ENCODE data around the gene ZNF385B. TPM values are rescaled to one million over a fixed set of nuclear protein-coding genes. Genes with fewer than 3 reads are reported as not detected.

Gene ZNF385B
- total and polyA plus RNA-seq, 9 of the 15 experiments (the other 6 are each of a cell fraction or from before 2014, with no cell fraction given), result 0.50 TPM; not detected in 8

- TF ChIP-seq NR2F6 (CRISPR knock-in tag; IDR thresholded peaks at IDR 0.05), result no peak
- TF ChIP-seq HMGXB4 (CRISPR knock-in tag; IDR thresholded peaks at IDR 0.05), result no peak
Observed at GRCh38 chr2:179594268-179595112, 266.9 kb downstream of the ZNF385B start (continued).

- H3K9ac ChIP-seq (ENCODE audit: insufficient read depth in 1 of 2, low read depth in 2 of 2, low read length in 2 of 2), result no peak overlapping the region
- WGBS (ENCODE audit: insufficient coverage, low coverage, missing lambda C conversion rate), result 0% methylated on average over 3 of the region's 3 CpGs
- H3K9me3 ChIP-seq (replicated peaks; ENCODE audit: control insufficient read depth, insufficient read depth, low read depth, low read length), result no peaks in the 10 kb centered on the region; the same call in 1 of the 2 replicates
- no peak overlapping the region for H3K4me3 ChIP-seq
- ChIA-PET CTCF (ENCODE audit: low intra/inter-chr PET ratio) (no interaction called here), POLR2A (no interaction called here)
- H3K4me2 ChIP-seq (ENCODE audit: insufficient read depth, low read length), result no peak overlapping the region
- intact Hi-C loops (cut with micrococcal nuclease) (no loop called here), in situ Hi-C loops (cut with MboI) (no loop called here)
- H3K36me3 ChIP-seq (ENCODE audit: control insufficient read depth, insufficient read depth, low read length), result no peaks in the 10 kb centered on the region
- no peaks in the 10 kb centered on the region for H3K9me1 ChIP-seq (ENCODE audit: control insufficient read depth, insufficient read depth, low read length)
- ATAC-seq, result no peak
- TF ChIP-seq NUFIP1 (IDR thresholded peaks at IDR 0.05; ENCODE audit: partially characterized antibody) (no peak), ZNF316 (IDR thresholded peaks at IDR 0.05) (peak; percentile 59), PBX2 (CRISPR knock-in tag; IDR thresholded peaks at IDR 0.05; ENCODE audit: low read depth) (no peak), PBX2 (tag; conservative IDR thresholded peaks at IDR 0.05; ENCODE audit: low read depth) (no peak), C11orf30 (IDR thresholded peaks at IDR 0.05; ENCODE audit: low read depth) (no peak; the same call in 1 of the 2 replicates), NFYB (IDR thresholded peaks at IDR 0.05; ENCODE audit: extremely low read depth, insufficient read length) (no peak), MAFG (tag; conservative IDR thresholded peaks at IDR 0.05) (0 out of 2 replicates have a peak, but pooled peaks have one; percentile 17), THAP12 (CRISPR knock-in tag; IDR thresholded peaks at IDR 0.05) (no peak)
- H2AFZ ChIP-seq (ENCODE audit: low read depth, low read length), result no peak overlapping the region
- H4K20me1 ChIP-seq (replicated peaks; ENCODE audit: control insufficient read depth, insufficient read depth, low read length), result no peaks in the 10 kb centered on the region
- no peak for DNase-seq (ENCODE audit: extremely low read depth in 1 of 4, low spot score in 3 of 4)
- H3K79me2 ChIP-seq (ENCODE audit: control insufficient read depth, insufficient read depth, low read length), result no peaks in the 10 kb centered on the region
- BruUV-seq (replicated peaks), result no TSS peak
- no peak overlapping the region for H3K27ac ChIP-seq (ENCODE audit: extremely low read depth, low read depth, low read length)
- H3K27me3 ChIP-seq (ENCODE audit: control insufficient read depth in 2 of 2, insufficient read depth in 2 of 2, low read length in 2 of 2), result no peaks in the 10 kb centered on the region
- H3K4me1 ChIP-seq (replicated peaks in 1 of 2; ENCODE audit: control insufficient read depth in 2 of 2, insufficient read depth in 2 of 2, low read length in 2 of 2), result no peaks in the 10 kb centered on the region
- FAIRE-seq, result no peak
Observed at GRCh38 chr2:179593323-179593722, 268.1 kb downstream of the ZNF385B start.
